ENCODE data around the gene HMCN2.
"Not testable (repeated sequence)": the region's sequence is repeated elsewhere in the genome, so short reads cannot be mapped to it uniquely, and the experiment has no call there.

HMCN2 gene

DNA sequence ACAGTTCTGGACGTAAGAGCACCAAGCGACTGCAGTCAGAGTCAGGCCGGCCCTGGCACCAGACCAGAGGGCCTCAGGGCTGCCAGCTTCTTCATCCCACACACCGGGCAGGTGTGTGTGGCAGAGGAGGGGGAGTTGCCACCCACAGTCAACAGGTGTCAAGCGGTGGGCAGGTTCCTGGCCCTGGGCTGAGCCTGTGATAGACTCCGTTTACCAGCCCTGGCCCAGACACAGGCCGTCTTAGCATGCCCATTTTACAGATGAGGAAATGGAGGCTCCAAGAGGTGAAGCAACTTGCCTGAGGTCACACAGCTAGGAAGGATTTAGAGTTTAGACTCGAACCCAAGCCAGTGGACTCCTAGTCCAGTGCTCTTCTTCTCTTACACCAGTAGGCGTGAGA, 71.8 kb downstream of the HMCN2 start:
- TF ChIP-seq, protein P1, sequence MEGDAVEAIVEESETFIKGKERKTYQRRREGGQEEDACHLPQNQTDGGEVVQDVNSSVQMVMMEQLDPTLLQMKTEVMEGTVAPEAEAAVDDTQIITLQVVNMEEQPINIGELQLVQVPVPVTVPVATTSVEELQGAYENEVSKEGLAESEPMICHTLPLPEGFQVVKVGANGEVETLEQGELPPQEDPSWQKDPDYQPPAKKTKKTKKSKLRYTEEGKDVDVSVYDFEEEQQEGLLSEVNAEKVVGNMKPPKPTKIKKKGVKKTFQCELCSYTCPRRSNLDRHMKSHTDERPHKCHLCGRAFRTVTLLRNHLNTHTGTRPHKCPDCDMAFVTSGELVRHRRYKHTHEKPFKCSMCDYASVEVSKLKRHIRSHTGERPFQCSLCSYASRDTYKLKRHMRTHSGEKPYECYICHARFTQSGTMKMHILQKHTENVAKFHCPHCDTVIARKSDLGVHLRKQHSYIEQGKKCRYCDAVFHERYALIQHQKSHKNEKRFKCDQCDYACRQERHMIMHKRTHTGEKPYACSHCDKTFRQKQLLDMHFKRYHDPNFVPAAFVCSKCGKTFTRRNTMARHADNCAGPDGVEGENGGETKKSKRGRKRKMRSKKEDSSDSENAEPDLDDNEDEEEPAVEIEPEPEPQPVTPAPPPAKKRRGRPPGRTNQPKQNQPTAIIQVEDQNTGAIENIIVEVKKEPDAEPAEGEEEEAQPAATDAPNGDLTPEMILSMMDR (IDR thresholded peaks at IDR 0.05; ENCODE audit: control insufficient read depth, insufficient read depth, low read depth, low read length, missing control alignments) = no peak
- DNase-seq (ENCODE audit: low read depth) = no peak
- H3K4me3 ChIP-seq (ENCODE audit: control insufficient read depth, low read depth, low read length) = no peak overlapping the region

GRCh38 chr9:130337784-130338380, 72.3 kb downstream of the HMCN2 start:
- no peak for DNase-seq (ENCODE audit: low read depth)
- TF ChIP-seq, protein P1 (IDR thresholded peaks at IDR 0.05; ENCODE audit: control insufficient read depth, insufficient read depth, low read depth, low read length, missing control alignments) = no peak
- no peak overlapping the region for H3K4me3 ChIP-seq (ENCODE audit: control insufficient read depth, low read depth, low read length)

DNA sequence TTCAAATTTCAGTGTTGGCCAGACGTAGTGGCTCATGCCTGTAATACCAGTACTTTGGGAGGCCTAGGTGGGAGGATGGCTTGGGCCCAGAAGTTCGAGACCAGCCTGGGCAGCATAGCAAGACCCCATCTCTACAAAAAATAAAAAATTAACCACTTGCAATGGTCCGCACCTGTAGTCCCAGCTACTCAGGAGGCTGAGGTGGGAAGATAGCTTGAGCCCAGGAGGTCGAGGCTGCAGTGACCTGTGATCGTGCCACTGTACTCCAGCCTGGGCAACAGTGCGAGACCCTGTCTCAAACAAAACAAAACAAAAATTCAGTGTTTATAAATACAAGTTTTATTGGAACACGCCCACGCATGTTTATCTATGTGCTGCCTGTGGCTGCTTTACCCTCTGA, 73.3 kb downstream of the HMCN2 start:
- not testable (repeated sequence) for H3K4me3 ChIP-seq (ENCODE audit: control insufficient read depth, low read depth, low read length); DNase-seq (ENCODE audit: low read depth)

DNA sequence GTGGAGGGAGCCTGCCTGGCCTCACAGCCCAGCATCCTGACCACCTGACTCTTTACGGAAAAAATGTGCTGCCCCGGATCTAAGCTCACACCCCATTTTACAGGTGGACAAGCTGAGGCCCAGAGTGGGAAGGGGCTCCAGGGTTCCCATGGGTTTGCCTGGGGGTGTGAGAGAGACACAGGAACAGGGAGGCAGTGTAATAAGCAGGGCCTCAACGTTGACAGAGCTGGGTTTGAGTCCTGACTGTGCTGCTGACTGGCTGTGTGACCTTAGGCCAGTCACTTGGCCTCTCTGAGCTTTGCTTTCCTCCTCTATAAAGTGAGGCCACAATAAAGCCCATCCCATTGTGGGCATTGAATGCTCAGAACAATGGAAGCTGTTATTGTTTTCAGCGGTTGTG, 73.7 kb downstream of the HMCN2 start:
- no peak for DNase-seq (ENCODE audit: low read depth)
- H3K4me3 ChIP-seq (ENCODE audit: control insufficient read depth, low read depth, low read length) = no peak overlapping the region
- TF ChIP-seq, protein P1 (IDR thresholded peaks at IDR 0.05; ENCODE audit: control insufficient read depth, insufficient read depth, low read depth, low read length, missing control alignments) = no peak

DNA sequence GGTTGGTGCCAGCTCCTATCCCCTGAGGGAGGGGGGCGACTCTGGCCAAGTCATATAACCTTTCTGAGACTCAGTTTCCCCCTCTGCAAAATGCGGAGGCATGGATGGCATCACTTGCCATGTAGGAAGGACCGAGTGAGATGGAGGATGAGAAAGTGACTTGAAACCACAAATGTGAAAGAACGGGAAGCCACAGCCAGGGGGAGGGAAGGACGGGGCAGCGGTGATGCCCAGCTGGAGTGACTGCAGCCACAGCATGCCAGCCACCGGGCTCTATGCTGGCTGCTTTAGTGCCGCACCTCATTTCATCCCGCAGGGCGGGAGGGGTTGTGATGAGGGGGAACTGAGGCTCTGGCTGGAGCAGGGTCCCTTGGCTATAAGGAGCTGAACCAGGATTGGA, 74.5 kb downstream of the HMCN2 start:
- TF ChIP-seq, protein P1 (IDR thresholded peaks at IDR 0.05; ENCODE audit: control insufficient read depth, insufficient read depth, low read depth, low read length, missing control alignments) = no peak
- H3K4me3 ChIP-seq (ENCODE audit: control insufficient read depth, low read depth, low read length) = no peak overlapping the region
- no peak for DNase-seq (ENCODE audit: low read depth)

DNA sequence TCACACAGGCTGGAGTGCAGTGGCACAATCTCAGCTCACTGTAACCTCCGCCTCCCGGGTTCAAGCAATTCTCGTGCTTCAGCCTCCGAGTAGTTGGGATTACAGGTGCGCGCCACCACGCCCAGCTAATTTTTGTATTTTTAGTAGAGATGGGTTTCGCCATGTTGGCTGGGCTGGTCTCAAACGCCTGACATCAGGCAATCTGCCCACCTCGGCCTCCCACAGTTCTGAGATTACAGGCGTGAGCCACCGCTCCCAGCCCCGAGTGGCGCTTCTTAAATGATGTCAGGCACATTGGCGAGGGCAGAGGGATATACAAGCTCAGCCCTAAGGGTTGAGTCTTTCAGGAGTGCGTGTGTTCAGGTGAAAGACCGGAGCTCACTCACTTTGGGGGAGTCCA, 75.0 kb downstream of the HMCN2 start:
- not testable (repeated sequence) for DNase-seq (ENCODE audit: low read depth); H3K4me3 ChIP-seq (ENCODE audit: control insufficient read depth, low read depth, low read length)

DNA sequence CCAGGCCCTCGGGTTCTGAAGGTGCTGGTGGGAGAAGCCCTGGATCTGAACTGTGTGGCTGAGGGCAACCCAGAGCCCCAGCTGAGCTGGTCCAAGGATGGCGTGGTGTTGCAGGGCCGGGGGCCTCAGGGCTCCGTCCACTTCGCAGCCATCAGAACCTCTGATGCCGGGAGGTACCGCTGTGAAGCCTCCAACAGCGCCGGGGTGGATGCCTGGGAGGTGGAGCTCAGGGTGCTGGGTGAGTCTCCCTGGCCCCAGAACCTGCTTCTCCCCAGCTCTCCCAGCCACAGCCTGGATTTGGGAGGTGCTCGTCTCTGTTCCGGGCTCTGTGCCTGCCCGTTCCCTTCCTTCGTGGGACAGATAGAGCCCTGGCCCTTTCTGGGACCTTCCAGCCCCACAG, 75.6 kb downstream of the HMCN2 start:
- no peak for DNase-seq (ENCODE audit: low read depth)
- H3K4me3 ChIP-seq (ENCODE audit: control insufficient read depth, low read depth, low read length) = no peak overlapping the region
- TF ChIP-seq, protein P1 (IDR thresholded peaks at IDR 0.05; ENCODE audit: control insufficient read depth, insufficient read depth, low read depth, low read length, missing control alignments) = no peak
